H1 (cell line): ENCODE results near the gene CD1B.
"Not testable (repeated sequence)": the region's sequence is repeated elsewhere in the genome, so short reads cannot be mapped to it uniquely, and the experiment has no call there.

Source experiments
- ATF2 ChIP-seq: IDR thresholded peaks from 2 replicates; pipeline ENCODE4 v1.6.1; 2012; ENCODE audit warnings: low read length, inconsistent platforms
- CTCF ChIP-seq, 3 experiments: IDR thresholded peaks; 1 replicate in 2 of 3; 2 replicates in 1 of 3; pipeline versions ENCODE4 v1.5.1 to v1.6.1; 2011; ENCODE audit warnings: low read length in 3 of 3, mild to moderate bottlenecking in 3 of 3, inconsistent platforms in 2 of 3, low read depth in 1 of 3, moderate library complexity in 1 of 3; ENCODE audit not compliant: insufficient read depth in 1 of 3; ENCODE audit errors: control extremely low read depth in 1 of 3
- EP300 ChIP-seq, 2 experiments: IDR thresholded peaks; 1 replicate in 1 of 2; 2 replicates in 1 of 2; pipeline ENCODE4 v1.6.1; 2011 to 2012; ENCODE audit warnings: low read depth in 2 of 2, low read length in 2 of 2, mild to moderate bottlenecking in 2 of 2, borderline replicate concordance in 1 of 2, inconsistent platforms in 1 of 2, moderate library complexity in 1 of 2
- EZH2 ChIP-seq: fragments of 200-600 bp; sonication (generic); IDR thresholded peaks from 2 replicates; pipeline ENCODE4 v1.7.1; 2012; ENCODE audit warnings: low read depth, mild to moderate bottlenecking, moderate library complexity, low read length, inconsistent platforms; ENCODE audit not compliant: severe bottlenecking
- GABPA ChIP-seq: IDR thresholded peaks from 2 replicates; pipeline ENCODE4 v1.6.1; 2011; ENCODE audit warnings: mild to moderate bottlenecking, low read length, moderate library complexity, borderline replicate concordance; ENCODE audit not compliant: insufficient read depth
- POLR2A ChIP-seq, 2 experiments: IDR thresholded peaks; 1 replicate in 1 of 2; 2 replicates in 1 of 2; pipeline ENCODE4 v1.6.1; 2011; ENCODE audit warnings: low read depth in 2 of 2, low read length in 2 of 2, mild to moderate bottlenecking in 2 of 2; ENCODE audit errors: control extremely low read depth in 1 of 2
- RBBP5 ChIP-seq: IDR thresholded peaks from 2 replicates; pipeline ENCODE4 v1.7.1; 2012; ENCODE audit warnings: low read depth, mild to moderate bottlenecking, inconsistent platforms, low read length, moderate library complexity, borderline replicate concordance
- RNF2 ChIP-seq: fragments of 200-900, 300-1000 bp; sonication (generic); IDR thresholded peaks from 2 replicates; pipeline ENCODE4 v1.7.1; 2016; ENCODE audit warnings: borderline replicate concordance, low read depth, mild to moderate bottlenecking, antibody characterized with exemption, low read length; ENCODE audit not compliant: poor library complexity, severe bottlenecking; ENCODE audit errors: missing control alignments
- TAF1 ChIP-seq: IDR thresholded peaks from 2 replicates; pipeline ENCODE4 v1.6.1; 2011; ENCODE audit warnings: mild to moderate bottlenecking, low read depth, low read length
- TAF7 ChIP-seq: optimal IDR thresholded peaks from 2 replicates; pipeline ENCODE3; 2011; ENCODE audit warnings: low read depth, mild to moderate bottlenecking, inconsistent platforms, low read length, moderate library complexity, borderline replicate concordance
- USF2 ChIP-seq: IDR thresholded peaks from 2 replicates; pipeline ENCODE4 v1.6.1; 2011; ENCODE audit warnings: low read length, improper control_type of control experiment
- YY1 ChIP-seq: IDR thresholded peaks from 2 replicates; pipeline ENCODE4 v1.6.1; 2011; ENCODE audit warnings: low read depth, mild to moderate bottlenecking, low read length

GRCh38 chr1:158374101-158374500 is 42.8 kb upstream of the CD1B start:
- TF ChIP-seq USF2; TAF7; POLR2A (IDR thresholded peaks at IDR 0.05; ENCODE audit: control extremely low read depth in 1 of 2, low read depth in 2 of 2, low read length in 2 of 2); EP300 (IDR thresholded peaks at IDR 0.05; ENCODE audit: borderline replicate concordance in 1 of 2, low read depth in 2 of 2, low read length in 2 of 2); RBBP5; CTCF (IDR thresholded peaks at IDR 0.05; ENCODE audit: control extremely low read depth in 1 of 3, insufficient read depth in 1 of 3, low read depth in 1 of 3, low read length in 3 of 3); TAF1; YY1; EZH2; RNF2; GABPA; ATF2: not testable (repeated sequence)
